ENCODE data around the gene PLA2G5. TPM values are rescaled to one million over a fixed set of nuclear protein-coding genes. Genes with fewer than 3 reads are reported as not detected.

PLA2G5 gene
- total RNA-seq, 1 donor from 2014 or later: not detected

GRCh38 chr1:20096840-20097447 is 26.9 kb downstream of the PLA2G5 start:
- no peaks in the 10 kb centered on the region for H3K36me3 Mint-ChIP-seq (ENCODE audit: insufficient read depth)
- no peaks in the 10 kb centered on the region for H3K4me1 Mint-ChIP-seq (ENCODE audit: low read depth)
- H3K9me3 Mint-ChIP-seq (ENCODE audit: low read depth): peaks cover 11% of the 10 kb centered on the region
- H3K4me3 Mint-ChIP-seq (ENCODE audit: low read depth): no peak overlapping the region
- peaks cover 31% of the 10 kb centered on the region for H3K27me3 Mint-ChIP-seq
- no peak for DNase-seq (ENCODE audit: low spot score, unreplicated experiment)
- no peak overlapping the region for H3K27ac Mint-ChIP-seq
- no peak for TF ChIP-seq CTCF (IDR thresholded peaks at IDR 0.05; ENCODE audit: unreplicated experiment)

GRCh38 chr1:20099533-20099932 is 29.5 kb downstream of the PLA2G5 start:
- peaks cover 11% of the 10 kb centered on the region for H3K9me3 Mint-ChIP-seq (ENCODE audit: low read depth)
- no peak overlapping the region for H3K4me3 Mint-ChIP-seq (ENCODE audit: low read depth)
- H3K27me3 Mint-ChIP-seq: peaks cover 16% of the 10 kb centered on the region
- H3K27ac Mint-ChIP-seq: no peak overlapping the region
- TF ChIP-seq CTCF (IDR thresholded peaks at IDR 0.05; ENCODE audit: unreplicated experiment): no peak
- H3K36me3 Mint-ChIP-seq (ENCODE audit: insufficient read depth): no peaks in the 10 kb centered on the region
- H3K4me1 Mint-ChIP-seq (ENCODE audit: low read depth): no peaks in the 10 kb centered on the region
- no peak for DNase-seq (ENCODE audit: low spot score, unreplicated experiment)

- H3K4me1 Mint-ChIP-seq (ENCODE audit: low read depth): no peaks in the 10 kb centered on the region
- H3K9me3 Mint-ChIP-seq (ENCODE audit: low read depth): peaks cover 11% of the 10 kb centered on the region
- peak; percentile 25 for DNase-seq (ENCODE audit: low spot score, unreplicated experiment)
- H3K27me3 Mint-ChIP-seq: peaks cover 19% of the 10 kb centered on the region
- TF ChIP-seq CTCF (IDR thresholded peaks at IDR 0.05; ENCODE audit: unreplicated experiment): peak; percentile 73
- H3K4me3 Mint-ChIP-seq (ENCODE audit: low read depth): no peak overlapping the region
- H3K36me3 Mint-ChIP-seq (ENCODE audit: insufficient read depth): no peaks in the 10 kb centered on the region
- peak overlapping the region; percentile 62 for H3K27ac Mint-ChIP-seq
These were observed 30.8 kb downstream of the PLA2G5 start for GRCh38 chr1:20100632-20101355.

- Mint-ChIP-seq H3K4me3 (ENCODE audit: low read depth) (no peak overlapping the region), H3K9me3 (ENCODE audit: low read depth) (no peaks in the 10 kb centered on the region), H3K36me3 (ENCODE audit: insufficient read depth) (no peaks in the 10 kb centered on the region), H3K27ac (no peak overlapping the region), H3K27me3 (peaks cover 33% of the 10 kb centered on the region), H3K4me1 (ENCODE audit: low read depth) (no peaks in the 10 kb centered on the region)
- TF ChIP-seq CTCF (IDR thresholded peaks at IDR 0.05; ENCODE audit: unreplicated experiment): no peak
- no peak for DNase-seq (ENCODE audit: low spot score, unreplicated experiment)
These were observed 32.9 kb downstream of the PLA2G5 start for GRCh38 chr1:20102875-20103274.

GRCh38 chr1:20105856-20106255 is 35.9 kb downstream of the PLA2G5 start:
- no peaks in the 10 kb centered on the region for H3K36me3 Mint-ChIP-seq (ENCODE audit: insufficient read depth)
- H3K9me3 Mint-ChIP-seq (ENCODE audit: low read depth): no peaks in the 10 kb centered on the region
- H3K4me1 Mint-ChIP-seq (ENCODE audit: low read depth): peaks cover 7% of the 10 kb centered on the region
- TF ChIP-seq CTCF (IDR thresholded peaks at IDR 0.05; ENCODE audit: unreplicated experiment): no peak
- no peak overlapping the region for H3K27ac Mint-ChIP-seq
- H3K4me3 Mint-ChIP-seq (ENCODE audit: low read depth): no peak overlapping the region
- DNase-seq (ENCODE audit: low spot score, unreplicated experiment): no peak
- H3K27me3 Mint-ChIP-seq: peaks cover 40% of the 10 kb centered on the region

Measured in progenitor cell of endocrine pancreas (in vitro differentiated cells).